Coronary artery (tissue), 2 donors: Measurements from ENCODE around the gene TMEM53.

ENCODE experiments used
- DNase-seq: peaks from one replicate; pipeline ENCODE4 v3.0.0-alpha.2; 2017; ENCODE audit warnings: low spot score
- H3K27ac ChIP-seq, 2 donors: fragments of 200-600 bp; sonication (generic); one replicate each; pipeline ENCODE4 v1.5.1; 2016 to 2019
- H3K4me3 ChIP-seq: fragments of 200-600 bp; sonication (generic); 2 replicates; pipeline ENCODE4 v1.5.1; 2016; ENCODE audit warnings: mild to moderate bottlenecking, moderate library complexity
- TF ChIP-seq, protein P1 (sequence below): fragments of 200-600 bp; sonication (generic); IDR thresholded peaks from one replicate; pipeline ENCODE4 v1.5.1; 2019; ENCODE audit warnings: antibody characterized with exemption

The TMEM53 gene

GRCh38 chr1:44610527-44611148 is 63.6 kb downstream of the TMEM53 start:
- TF ChIP-seq, protein P1, sequence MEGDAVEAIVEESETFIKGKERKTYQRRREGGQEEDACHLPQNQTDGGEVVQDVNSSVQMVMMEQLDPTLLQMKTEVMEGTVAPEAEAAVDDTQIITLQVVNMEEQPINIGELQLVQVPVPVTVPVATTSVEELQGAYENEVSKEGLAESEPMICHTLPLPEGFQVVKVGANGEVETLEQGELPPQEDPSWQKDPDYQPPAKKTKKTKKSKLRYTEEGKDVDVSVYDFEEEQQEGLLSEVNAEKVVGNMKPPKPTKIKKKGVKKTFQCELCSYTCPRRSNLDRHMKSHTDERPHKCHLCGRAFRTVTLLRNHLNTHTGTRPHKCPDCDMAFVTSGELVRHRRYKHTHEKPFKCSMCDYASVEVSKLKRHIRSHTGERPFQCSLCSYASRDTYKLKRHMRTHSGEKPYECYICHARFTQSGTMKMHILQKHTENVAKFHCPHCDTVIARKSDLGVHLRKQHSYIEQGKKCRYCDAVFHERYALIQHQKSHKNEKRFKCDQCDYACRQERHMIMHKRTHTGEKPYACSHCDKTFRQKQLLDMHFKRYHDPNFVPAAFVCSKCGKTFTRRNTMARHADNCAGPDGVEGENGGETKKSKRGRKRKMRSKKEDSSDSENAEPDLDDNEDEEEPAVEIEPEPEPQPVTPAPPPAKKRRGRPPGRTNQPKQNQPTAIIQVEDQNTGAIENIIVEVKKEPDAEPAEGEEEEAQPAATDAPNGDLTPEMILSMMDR, result no peak
- no peak for DNase-seq
- Histone ChIP-seq H3K27ac (no peak overlapping the region), H3K4me3 (no peak overlapping the region)

GRCh38 chr1:44609768-44610526 is 64.3 kb downstream of the TMEM53 start:
- Histone ChIP-seq H3K27ac (no peak overlapping the region), H3K4me3 (no peak overlapping the region)
- TF ChIP-seq, protein P1, result no peak
- DNase-seq, result no peak

- TF ChIP-seq, protein P1, result no peak
- no peak overlapping the region for H3K4me3 ChIP-seq
- DNase-seq, result no peak
- H3K27ac ChIP-seq, result no peak overlapping the region
These were observed 64.9 kb downstream of the TMEM53 start for GRCh38 chr1:44609412-44609767.

GRCh38 chr1:44608141-44608540 is 66.1 kb downstream of the TMEM53 start:
- DNase-seq, result no peak

DNA sequence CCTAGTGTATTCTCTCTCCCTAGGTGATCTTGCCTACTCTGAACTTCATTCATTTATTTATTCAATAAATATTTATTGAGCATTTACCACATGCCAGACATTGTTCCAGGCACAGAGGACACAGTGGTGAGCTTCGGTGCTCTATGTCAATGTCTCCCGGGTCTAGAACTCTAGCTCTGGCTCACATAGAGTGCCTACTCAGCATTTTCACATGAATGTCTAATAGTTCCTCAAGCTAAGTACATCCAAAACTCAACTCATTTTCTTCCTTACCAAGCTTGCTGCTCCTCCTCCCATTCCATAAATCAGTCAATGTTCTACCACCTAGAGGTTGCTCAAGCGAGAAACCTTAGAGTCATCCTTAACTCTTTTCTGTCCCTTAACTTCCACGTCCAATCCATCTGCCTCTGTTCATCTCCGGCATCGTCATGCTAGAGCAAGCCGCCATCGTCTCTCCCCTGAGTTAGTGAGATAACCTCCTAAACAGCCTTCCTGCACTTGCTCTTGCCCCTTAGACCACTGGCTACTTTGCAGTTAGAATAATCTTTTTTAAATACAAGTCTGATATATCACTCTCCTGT is 67.5 kb downstream of the TMEM53 start:
- TF ChIP-seq, protein P1, result no peak
- no peak overlapping the region for H3K4me3 ChIP-seq
- DNase-seq, result no peak

More at GRCh38 chr1:44608141-44608540, 66.1 kb downstream of the TMEM53 start:
- Histone ChIP-seq H3K4me3 (no peak overlapping the region), H3K27ac (no peak overlapping the region)
- TF ChIP-seq, protein P1, result no peak

DNA sequence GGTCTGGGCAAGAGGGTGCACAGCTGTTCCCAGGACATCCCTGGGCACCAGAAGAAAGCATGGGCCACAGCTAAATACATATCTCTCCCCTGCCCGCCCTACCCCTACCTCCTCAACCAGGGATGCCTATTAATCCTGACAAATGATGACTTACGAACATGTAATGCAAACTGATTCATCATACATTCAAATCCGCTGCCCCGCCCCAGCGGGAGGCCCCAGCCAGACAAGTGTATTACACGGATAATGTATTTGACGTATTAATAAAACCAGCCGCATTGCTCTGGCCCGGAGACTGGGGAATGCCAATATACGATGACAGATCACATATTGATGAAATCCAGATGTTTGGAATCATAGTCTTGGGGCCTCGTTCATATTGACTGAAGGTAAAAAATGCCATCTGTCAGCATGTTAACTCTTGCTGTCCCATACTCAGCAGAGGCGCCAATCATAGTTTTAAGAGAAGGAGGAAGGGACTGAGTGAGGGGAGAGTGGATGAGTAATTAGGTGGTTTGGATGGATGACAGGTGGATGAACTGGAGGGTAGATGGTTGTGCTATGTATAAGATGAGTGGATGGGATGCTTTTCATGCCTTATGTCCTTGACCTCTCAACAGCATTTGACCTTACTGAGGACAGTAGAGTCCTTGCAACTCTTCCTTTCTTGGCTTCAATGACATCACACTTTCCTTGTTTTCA is 68.2 kb downstream of the TMEM53 start:
- Histone ChIP-seq H3K4me3 (no peak overlapping the region), H3K27ac (no peak overlapping the region)
- TF ChIP-seq, protein P1, result no peak
- no peak for DNase-seq

More for the DNA sequence above, 67.5 kb downstream of the TMEM53 start:
- no peak overlapping the region for H3K27ac ChIP-seq
